CD4-positive, CD25-positive, alpha-beta regulatory T cell (primary cell): ENCODE measurements around the gene YLPM1. TPM values are rescaled to one million over a fixed set of nuclear protein-coding genes. Genes with fewer than 3 reads are reported as not detected.
A peak's percentile ranks its signal among the peaks of the same experiment; 100 is the strongest.

ENCODE experiments used
- ATAC-seq, 2 donors: fragments of 150-1000 bp; cut with Tn5 transposase; one replicate each; pipeline ENCODE4 v1.10.0; 2021; ENCODE audit warnings: low read depth in 2 of 2, moderate number of reproducible peaks in 2 of 2, moderate library complexity in 1 of 2
- DNase-seq, 3 donors: peaks; one replicate each; pipeline versions ENCODE4 v3.0.0 to v3.0.0-alpha.2; 2012 to 2022; ENCODE audit warnings: mixed read lengths in 1 of 3
- H3K27ac ChIP-seq: one replicate; pipeline ENCODE4 v1.7.0; 2013; ENCODE audit warnings: mild to moderate bottlenecking, low read length; ENCODE audit not compliant: insufficient read depth, poor library complexity, severe bottlenecking
- H3K27me3 ChIP-seq: one replicate; pipeline ENCODE4 v1.7.0; 2013; ENCODE audit warnings: low read length; ENCODE audit not compliant: control insufficient read depth, insufficient read depth
- H3K36me3 ChIP-seq: one replicate; pipeline ENCODE4 v1.7.0; 2013; ENCODE audit warnings: mild to moderate bottlenecking, low read length, moderate library complexity; ENCODE audit not compliant: control insufficient read depth, insufficient read depth
- H3K4me1 ChIP-seq: 2 replicates; pipeline ENCODE4 v1.7.0; 2013; ENCODE audit warnings: mild to moderate bottlenecking, low read length; ENCODE audit not compliant: insufficient read depth, control insufficient read depth, poor library complexity, severe bottlenecking
- H3K4me3 ChIP-seq: one replicate; pipeline ENCODE4 v1.7.0; 2013; ENCODE audit warnings: low read depth, mild to moderate bottlenecking, low read length, moderate library complexity
- H3K9me3 ChIP-seq, 2 experiments: 1 replicate in 1 of 2; 2 replicates in 1 of 2; pipeline ENCODE4 v1.7.0; 2013; ENCODE audit warnings: low read length in 2 of 2, mild to moderate bottlenecking in 1 of 2, moderate library complexity in 1 of 2; ENCODE audit not compliant: control insufficient read depth in 2 of 2
- H3K27ac Mint-ChIP-seq, 3 donors: one replicate each; pipeline ENCODE4 v1.8.0; 2020 to 2022; ENCODE audit warnings: mild to moderate bottlenecking in 3 of 3, mixed read lengths in 3 of 3, moderate library complexity in 2 of 3
- H3K27me3 Mint-ChIP-seq: one replicate; pipeline ENCODE4 v1.8.0; 2022; ENCODE audit warnings: mild to moderate bottlenecking, mixed read lengths
- H3K36me3 Mint-ChIP-seq: one replicate; pipeline ENCODE4 v1.8.0; 2020; ENCODE audit warnings: mixed read lengths
- H3K4me1 Mint-ChIP-seq, 4 donors: one replicate each; pipeline ENCODE4 v1.8.0; 2020 to 2022; ENCODE audit warnings: mixed read lengths in 4 of 4, mild to moderate bottlenecking in 1 of 4
- H3K4me3 Mint-ChIP-seq, 4 donors: one replicate each; pipeline ENCODE4 v1.8.0; 2020 to 2022; ENCODE audit warnings: mild to moderate bottlenecking in 4 of 4, mixed read lengths in 4 of 4, moderate library complexity in 3 of 4
- H3K9me3 Mint-ChIP-seq, 7 donors: one replicate each; pipeline ENCODE4 v1.8.0; 2020 to 2022; ENCODE audit warnings: mixed read lengths in 7 of 7, mild to moderate bottlenecking in 3 of 7, moderate library complexity in 2 of 7
- polyA plus RNA-seq, 4 donors: library from polyadenylated mRNA; unstranded; fragments of 300-500 nt; fragmentation: Illumina TruSeq; gene quantifications; one replicate each; pipeline ENCODE4 v1.2.3, GENCODE V29; 2021
- total RNA-seq: library from RNA; stranded (reverse); gene quantifications from one replicate; pipeline ENCODE4 v1.2.3, GENCODE V29; 2022

YLPM1 gene
- total and polyA plus RNA-seq, 5 donors from 2014 or later = 10.5 to 93.2 (median 11.7) TPM

DNA sequence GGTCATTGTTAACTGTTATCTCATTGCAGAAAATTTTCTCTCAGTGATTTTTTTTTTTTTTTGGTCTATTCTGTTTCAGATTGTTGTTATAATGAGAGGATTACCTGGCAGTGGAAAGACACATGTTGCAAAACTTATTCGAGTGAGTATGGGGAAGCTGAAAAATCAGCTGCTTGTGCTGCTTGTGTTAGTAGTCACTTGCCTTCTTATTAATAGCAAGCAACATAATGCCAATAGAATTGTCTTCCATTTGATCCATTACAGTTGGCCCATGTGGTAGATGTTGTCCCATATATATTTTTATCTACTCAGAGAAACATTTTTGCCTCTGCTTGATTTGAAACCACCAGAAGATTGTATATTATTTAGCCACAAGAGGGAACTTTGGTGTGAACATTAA is 53.0 kb downstream of the YLPM1 start:
- peaks cover 77% of the 10 kb centered on the region for H3K36me3 Mint-ChIP-seq
- DNase-seq (no peak), ATAC-seq (no peak)
- no peak overlapping the region for H3K27ac ChIP-seq
- H3K36me3 ChIP-seq = peaks cover 91% of the 10 kb centered on the region
- no peak overlapping the region for H3K4me3 ChIP-seq
- H3K9me3 ChIP-seq = no peaks in the 10 kb centered on the region
- H3K4me1 Mint-ChIP-seq = peaks cover 0 to 23% (median 10%) of the 10 kb centered on the region in 4 donors
- H3K27me3 ChIP-seq = no peaks in the 10 kb centered on the region
- no peak overlapping the region for H3K4me3 Mint-ChIP-seq
- H3K9me3 Mint-ChIP-seq = no peaks in the 10 kb centered on the region
- no peaks in the 10 kb centered on the region for H3K4me1 ChIP-seq
- no peaks in the 10 kb centered on the region for H3K27me3 Mint-ChIP-seq
- peak overlapping the region; percentile 18 to 80 (median 71) for H3K27ac Mint-ChIP-seq

DNA sequence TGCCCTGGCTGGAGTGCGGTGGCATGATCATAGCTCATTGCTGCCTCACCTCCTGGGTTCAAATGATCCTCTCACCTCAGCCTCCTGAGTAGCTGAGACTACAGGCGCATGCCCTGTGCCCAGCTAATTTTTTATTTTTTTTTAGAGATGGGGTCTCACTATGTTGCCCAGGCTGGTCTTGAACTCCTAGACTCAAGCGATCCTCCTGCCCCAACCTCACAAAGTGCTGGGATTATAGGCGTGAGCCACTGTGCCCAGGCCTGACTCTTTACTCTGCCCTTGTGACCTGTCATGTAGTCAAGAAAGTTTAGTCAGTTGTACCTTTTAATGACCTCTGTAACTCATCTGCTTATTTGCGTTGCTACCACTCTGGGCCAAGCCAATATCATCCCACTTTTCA is 57.2 kb downstream of the YLPM1 start:
- Mint-ChIP-seq H3K9me3 (no peaks in the 10 kb centered on the region), H3K36me3 (peaks cover 64% of the 10 kb centered on the region), H3K27ac (no peak overlapping the region), H3K27me3 (no peaks in the 10 kb centered on the region), H3K4me3 (no peak overlapping the region), H3K4me1 (peaks cover 0 to 10% (median 4%) of the 10 kb centered on the region in 4 donors)
- no peak overlapping the region for H3K27ac ChIP-seq
- no peaks in the 10 kb centered on the region for H3K27me3 ChIP-seq
- no peaks in the 10 kb centered on the region for H3K4me1 ChIP-seq
- peaks cover 86% of the 10 kb centered on the region for H3K36me3 ChIP-seq
- H3K4me3 ChIP-seq = no peak overlapping the region
- no peak for ATAC-seq
- no peaks in the 10 kb centered on the region for H3K9me3 ChIP-seq
- no peak for DNase-seq

DNA sequence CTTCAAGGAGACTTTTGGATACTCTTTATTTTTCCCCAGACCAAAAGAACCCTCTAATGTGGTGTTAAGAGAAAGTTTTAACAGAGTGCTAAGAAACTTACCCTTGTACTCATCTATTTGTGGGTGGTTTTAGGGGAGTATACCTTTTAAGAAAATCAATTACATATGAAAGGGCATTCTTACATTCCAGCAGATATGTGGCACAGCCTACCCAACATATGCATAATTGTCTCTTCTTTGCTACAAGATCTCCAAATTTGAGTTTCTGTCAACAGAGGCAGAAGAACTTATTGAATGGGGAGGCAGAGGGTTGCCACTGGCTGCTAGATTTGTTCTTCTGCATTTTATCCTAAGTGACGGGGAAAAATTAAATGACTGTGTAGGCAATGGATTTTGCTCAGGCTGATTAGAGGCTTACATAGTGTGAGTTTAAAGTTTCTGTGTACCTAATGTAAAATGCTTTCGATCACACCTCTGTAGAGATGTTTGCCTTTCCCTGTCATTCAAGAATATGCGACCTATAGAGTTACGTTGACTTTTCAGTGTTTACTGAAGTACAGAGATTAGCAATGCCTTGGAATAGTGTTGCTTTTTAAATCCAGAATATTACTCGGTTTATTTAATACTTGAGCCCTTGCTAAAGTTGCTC is 58.3 kb downstream of the YLPM1 start:
- Histone ChIP-seq H3K27me3 (no peaks in the 10 kb centered on the region), H3K4me1 (no peaks in the 10 kb centered on the region), H3K9me3 (no peaks in the 10 kb centered on the region), H3K4me3 (no peak overlapping the region), H3K36me3 (peaks cover 75% of the 10 kb centered on the region), H3K27ac (no peak overlapping the region)
- DNase-seq (no peak), ATAC-seq (no peak)
- H3K4me1 Mint-ChIP-seq = peaks cover 0 to 10% (median under 1%) of the 10 kb centered on the region in 4 donors
- peak overlapping the region in 1 of 3 donors; percentile 17 for H3K27ac Mint-ChIP-seq
- H3K9me3 Mint-ChIP-seq = no peaks in the 10 kb centered on the region
- no peak overlapping the region for H3K4me3 Mint-ChIP-seq
- no peaks in the 10 kb centered on the region for H3K27me3 Mint-ChIP-seq
- H3K36me3 Mint-ChIP-seq = peaks cover 55% of the 10 kb centered on the region

DNA sequence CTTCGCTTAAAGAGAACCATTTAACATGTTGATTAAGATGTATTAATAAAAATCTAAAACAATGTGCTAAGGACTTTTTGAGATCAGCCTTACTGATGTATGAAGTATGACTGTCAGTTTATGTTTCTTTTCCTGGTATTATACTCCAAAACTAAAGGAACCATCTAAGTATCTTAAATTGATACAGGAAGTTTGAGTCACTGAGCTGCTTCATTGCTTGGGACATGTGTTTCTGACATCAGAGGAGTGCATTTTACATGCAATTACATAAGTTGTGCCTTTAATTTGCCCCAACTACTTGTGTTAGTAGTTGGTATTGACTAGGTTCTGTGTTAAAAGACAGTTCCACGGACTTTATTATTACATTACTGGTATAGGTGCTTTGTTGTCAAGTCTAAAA is 61.9 kb downstream of the YLPM1 start:
- DNase-seq (no peak), ATAC-seq (no peak)
- Mint-ChIP-seq H3K4me1 (peaks cover 0 to 15% (median 3%) of the 10 kb centered on the region in 4 donors), H3K27me3 (no peaks in the 10 kb centered on the region), H3K9me3 (no peaks in the 10 kb centered on the region), H3K4me3 (no peak overlapping the region), H3K36me3 (peaks cover 50% of the 10 kb centered on the region), H3K27ac (no peak overlapping the region)
- Histone ChIP-seq H3K27me3 (no peaks in the 10 kb centered on the region), H3K36me3 (peaks cover 60% of the 10 kb centered on the region), H3K4me1 (no peaks in the 10 kb centered on the region), H3K27ac (no peak overlapping the region), H3K9me3 (no peaks in the 10 kb centered on the region), H3K4me3 (no peak overlapping the region)

DNA sequence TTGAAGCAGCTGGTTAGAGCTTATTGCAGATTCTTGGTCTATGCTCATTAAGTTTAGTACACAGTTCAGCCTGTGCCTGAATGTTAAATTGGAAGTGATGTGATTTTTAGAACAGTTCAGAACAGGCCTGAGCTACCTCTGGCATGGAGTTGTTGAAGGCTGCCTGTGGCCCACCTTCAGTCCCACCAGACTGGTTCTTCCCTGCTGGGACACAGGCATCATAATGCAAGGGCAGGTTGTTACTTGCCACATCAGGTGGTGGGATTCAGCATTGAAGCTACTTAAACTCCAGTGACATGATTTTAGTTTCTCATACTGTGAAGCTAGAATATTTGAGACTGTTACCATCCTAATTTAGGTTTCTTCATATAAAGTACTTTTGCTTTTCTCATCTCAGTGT is 63.5 kb downstream of the YLPM1 start:
- H3K27me3 ChIP-seq = no peaks in the 10 kb centered on the region
- peaks cover 44% of the 10 kb centered on the region for H3K36me3 Mint-ChIP-seq

DNA sequence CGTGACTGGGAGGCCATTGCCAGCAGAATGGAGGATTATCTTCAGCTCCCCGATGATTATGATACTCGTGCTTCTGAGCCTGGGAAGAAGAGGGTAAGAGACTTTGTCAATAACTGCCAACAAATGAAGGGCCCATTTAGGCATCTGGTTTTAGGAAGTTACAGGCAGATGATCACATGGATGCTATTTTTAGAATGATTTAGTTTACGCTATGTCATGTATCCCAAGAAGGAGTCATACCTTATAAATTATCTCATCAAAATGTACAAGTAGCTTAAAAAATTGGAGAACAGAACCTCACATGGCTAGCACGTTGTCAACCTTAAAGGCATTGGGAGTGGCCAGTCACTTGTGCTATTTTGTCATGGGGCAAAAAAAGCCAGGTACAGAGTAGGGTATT is 66.1 kb downstream of the YLPM1 start:
- no peak for ATAC-seq
- H3K4me3 ChIP-seq = no peak overlapping the region
- H3K36me3 Mint-ChIP-seq = peaks cover 34% of the 10 kb centered on the region

More for the DNA sequence above, 63.5 kb downstream of the YLPM1 start:
- DNase-seq (no peak), ATAC-seq (no peak)
- H3K36me3 ChIP-seq = peaks cover 57% of the 10 kb centered on the region
- H3K4me3 Mint-ChIP-seq = no peak overlapping the region
- no peak overlapping the region for H3K4me3 ChIP-seq
- H3K9me3 Mint-ChIP-seq = no peaks in the 10 kb centered on the region
- peak overlapping the region in 1 of 3 donors; percentile 52 for H3K27ac Mint-ChIP-seq
- H3K9me3 ChIP-seq = no peaks in the 10 kb centered on the region
- peaks cover 0 to 15% (median 6%) of the 10 kb centered on the region in 4 donors for H3K4me1 Mint-ChIP-seq
- H3K27me3 Mint-ChIP-seq = no peaks in the 10 kb centered on the region
- H3K4me1 ChIP-seq = no peaks in the 10 kb centered on the region
- H3K27ac ChIP-seq = no peak overlapping the region

DNA sequence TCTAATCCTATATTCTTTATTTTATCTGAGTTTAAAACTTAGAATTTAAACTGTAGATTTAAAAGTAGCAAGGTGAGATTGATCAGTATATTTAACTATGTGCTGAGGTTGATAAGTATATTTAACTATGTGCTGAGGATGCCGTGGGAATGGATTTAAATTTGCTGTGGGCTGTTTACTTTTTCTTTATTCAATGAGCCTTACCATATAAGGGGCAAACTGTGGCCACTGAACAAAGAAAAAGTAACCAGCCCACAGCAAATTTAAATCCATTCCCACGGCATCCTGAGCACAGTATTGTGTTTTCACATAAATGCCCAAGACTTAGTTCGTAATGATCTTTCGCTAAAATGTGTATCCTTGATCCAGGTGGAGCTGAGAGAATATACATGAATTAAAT is 69.7 kb downstream of the YLPM1 start:
- DNase-seq = no peak
- no peak for ATAC-seq
- peaks cover 28% of the 10 kb centered on the region for H3K4me1 ChIP-seq
- Mint-ChIP-seq H3K27ac (no peak overlapping the region), H3K27me3 (no peaks in the 10 kb centered on the region), H3K9me3 (no peaks in the 10 kb centered on the region), H3K36me3 (peaks cover 24% of the 10 kb centered on the region), H3K4me1 (peaks cover 29 to 38% (median 37%) of the 10 kb centered on the region in 4 donors), H3K4me3 (no peak overlapping the region)
- no peaks in the 10 kb centered on the region for H3K9me3 ChIP-seq
- peaks cover 30% of the 10 kb centered on the region for H3K36me3 ChIP-seq
- H3K27ac ChIP-seq = no peak overlapping the region
- H3K4me3 ChIP-seq = no peak overlapping the region
- no peaks in the 10 kb centered on the region for H3K27me3 ChIP-seq

More for the DNA sequence above, 66.1 kb downstream of the YLPM1 start:
- no peaks in the 10 kb centered on the region for H3K9me3 ChIP-seq
- DNase-seq = no peak
- no peaks in the 10 kb centered on the region for H3K4me1 ChIP-seq
- no peaks in the 10 kb centered on the region for H3K27me3 ChIP-seq
- Mint-ChIP-seq H3K4me3 (no peak overlapping the region), H3K9me3 (no peaks in the 10 kb centered on the region), H3K4me1 (peaks cover 1 to 9% (median 7%) of the 10 kb centered on the region in 4 donors), H3K27me3 (no peaks in the 10 kb centered on the region), H3K27ac (peak overlapping the region in 1 of 3 donors; percentile 81)
- H3K27ac ChIP-seq = no peak overlapping the region
- peaks cover 36% of the 10 kb centered on the region for H3K36me3 ChIP-seq
